ACHN (cell line): Measurements from ENCODE around the gene RNF113B.

Source experiments
- DNase-seq: peaks from one replicate; pipeline ENCODE4 v3.0.0-alpha.2; 2015
- in situ Hi-C: cut with HindIII; loops from 2 replicates; pipeline ENCODE4 v1.10.0; 2017; ENCODE audit warnings: low sequenced_read_pairs, low pct_ligation_motif_present, low pct_unique_long_range_greater_than_20kb

Gene RNF113B

GRCh38 chr13:98208606-98209005, 31.5 kb upstream of the RNF113B start:
- DNase-seq, result no peak
- in situ Hi-C loops, result no loop called here

- peak; percentile 84 for DNase-seq
- in situ Hi-C loops, result no loop called here
Measured at GRCh38 chr13:98207416-98207815, 30.3 kb upstream of the RNF113B start.

GRCh38 chr13:98206946-98207345, 29.9 kb upstream of the RNF113B start:
- peak; percentile 95 for DNase-seq
- in situ Hi-C loops, result no loop called here

- no peak for DNase-seq
- in situ Hi-C loops, result no loop called here
Measured at GRCh38 chr13:98204546-98204945, 27.5 kb upstream of the RNF113B start.

GRCh38 chr13:98203646-98204326, 26.7 kb upstream of the RNF113B start:
- in situ Hi-C loops, result no loop called here

GRCh38 chr13:98201984-98202383, 24.9 kb upstream of the RNF113B start:
- DNase-seq, result no peak
- in situ Hi-C loops, result no loop called here

More at GRCh38 chr13:98203646-98204326, 26.7 kb upstream of the RNF113B start:
- no peak for DNase-seq

GRCh38 chr13:98201189-98201588, 24.1 kb upstream of the RNF113B start:
- in situ Hi-C loops, result no loop called here
- DNase-seq, result no peak

- in situ Hi-C loops, result no loop called here
- DNase-seq, result no peak
Measured at GRCh38 chr13:98200211-98200878, 23.3 kb upstream of the RNF113B start.

- in situ Hi-C loops, result no loop called here
- DNase-seq, result no peak
Measured at GRCh38 chr13:98199480-98199879, 22.4 kb upstream of the RNF113B start.

- no peak for DNase-seq
- in situ Hi-C loops, result no loop called here
Measured at GRCh38 chr13:98198683-98199082, 21.6 kb upstream of the RNF113B start.

GRCh38 chr13:98195054-98195791, 18.2 kb upstream of the RNF113B start:
- in situ Hi-C loops, result no loop called here
- DNase-seq, result no peak

GRCh38 chr13:98192008-98192407, 14.9 kb upstream of the RNF113B start:
- in situ Hi-C loops, result no loop called here
- DNase-seq, result no peak

GRCh38 chr13:98190889-98191444, 13.9 kb upstream of the RNF113B start:
- DNase-seq, result no peak
- in situ Hi-C loops, result no loop called here

- no peak for DNase-seq
- in situ Hi-C loops, result no loop called here
Measured at GRCh38 chr13:98189841-98190505, 12.9 kb upstream of the RNF113B start.

GRCh38 chr13:98188544-98189166, 11.6 kb upstream of the RNF113B start:
- no peak for DNase-seq
- in situ Hi-C loops, result no loop called here

- no peak for DNase-seq
- in situ Hi-C loops, result no loop called here
Measured at GRCh38 chr13:98187965-98188261, 10.8 kb upstream of the RNF113B start.

- DNase-seq, result no peak
- in situ Hi-C loops, result no loop called here
Measured at GRCh38 chr13:98187155-98187964, 10.3 kb upstream of the RNF113B start.

- in situ Hi-C loops, result no loop called here
- no peak for DNase-seq
Measured at GRCh38 chr13:98184792-98185191, 7.7 kb upstream of the RNF113B start.
